Erythroblast (primary cell): ENCODE measurements around the gene OR4D2.

ENCODE experiments used
- GATA1 ChIP-seq: IDR thresholded peaks from 2 replicates; pipeline ENCODE4 v1.6.1; 2011; ENCODE audit warnings: low read depth, mild to moderate bottlenecking, control low read depth, low read length, moderate library complexity
- POLR2A ChIP-seq: IDR thresholded peaks from 2 replicates; pipeline ENCODE4 v1.6.1; 2011; ENCODE audit warnings: mild to moderate bottlenecking, low read length

GRCh38 chr17:58136669-58137279 is 30.0 kb upstream of the OR4D2 start:
- TF ChIP-seq POLR2A = no peak
- TF ChIP-seq GATA1 = no peak
